ENCODE results near the gene ITIH4. TPM values are rescaled to one million over a fixed set of nuclear protein-coding genes. Genes with fewer than 3 reads are reported as not detected.

ITIH4 gene
- total RNA-seq, 4 donors from 2014 or later, result 0.33 to 5.8 (median 3.4) TPM

DNA sequence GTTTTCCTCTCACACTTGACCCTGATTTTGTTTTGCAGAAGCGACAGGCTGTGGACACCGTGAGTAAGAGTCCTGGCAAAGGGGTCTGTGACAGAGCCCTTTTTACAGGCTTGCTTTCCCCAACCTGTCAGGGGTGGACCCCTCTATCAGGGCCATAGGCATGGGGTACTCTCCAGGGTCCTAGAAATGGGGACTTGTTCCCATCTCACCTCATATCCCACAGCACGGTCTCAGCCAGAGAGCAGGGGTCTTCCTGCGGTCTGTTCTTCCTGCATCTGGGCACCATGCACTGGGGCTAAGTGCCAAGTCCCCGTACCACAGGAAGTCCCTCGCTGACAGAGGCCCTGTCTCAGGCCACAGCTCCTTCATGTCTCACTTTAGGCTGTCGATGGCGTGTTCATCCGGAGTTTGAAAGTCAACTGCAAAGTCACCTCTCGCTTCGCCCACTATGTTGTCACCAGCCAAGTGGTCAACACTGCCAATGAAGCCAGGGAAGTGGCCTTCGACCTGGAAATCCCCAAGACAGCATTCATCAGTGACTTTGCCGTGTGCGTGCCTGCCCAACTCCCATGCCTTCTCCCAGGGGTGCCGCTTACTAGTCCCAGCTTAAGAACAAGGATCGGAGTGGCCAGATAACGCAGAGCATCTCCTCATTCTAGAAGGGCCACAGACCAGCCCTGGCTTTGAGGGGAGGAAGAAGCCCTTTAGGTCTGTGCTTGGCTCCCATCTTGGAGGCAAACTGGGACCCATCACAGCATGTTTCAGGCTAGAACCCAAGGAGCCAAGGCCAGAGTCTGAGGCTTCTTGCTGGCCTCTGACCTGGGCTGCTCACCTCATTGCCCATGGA, 52.3 kb downstream of the ITIH4 start:
- TF ChIP-seq, protein P1, sequence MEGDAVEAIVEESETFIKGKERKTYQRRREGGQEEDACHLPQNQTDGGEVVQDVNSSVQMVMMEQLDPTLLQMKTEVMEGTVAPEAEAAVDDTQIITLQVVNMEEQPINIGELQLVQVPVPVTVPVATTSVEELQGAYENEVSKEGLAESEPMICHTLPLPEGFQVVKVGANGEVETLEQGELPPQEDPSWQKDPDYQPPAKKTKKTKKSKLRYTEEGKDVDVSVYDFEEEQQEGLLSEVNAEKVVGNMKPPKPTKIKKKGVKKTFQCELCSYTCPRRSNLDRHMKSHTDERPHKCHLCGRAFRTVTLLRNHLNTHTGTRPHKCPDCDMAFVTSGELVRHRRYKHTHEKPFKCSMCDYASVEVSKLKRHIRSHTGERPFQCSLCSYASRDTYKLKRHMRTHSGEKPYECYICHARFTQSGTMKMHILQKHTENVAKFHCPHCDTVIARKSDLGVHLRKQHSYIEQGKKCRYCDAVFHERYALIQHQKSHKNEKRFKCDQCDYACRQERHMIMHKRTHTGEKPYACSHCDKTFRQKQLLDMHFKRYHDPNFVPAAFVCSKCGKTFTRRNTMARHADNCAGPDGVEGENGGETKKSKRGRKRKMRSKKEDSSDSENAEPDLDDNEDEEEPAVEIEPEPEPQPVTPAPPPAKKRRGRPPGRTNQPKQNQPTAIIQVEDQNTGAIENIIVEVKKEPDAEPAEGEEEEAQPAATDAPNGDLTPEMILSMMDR (IDR thresholded peaks at IDR 0.05; ENCODE audit: low read depth), result no peak

GRCh38 chr3:52777127-52777958, 53.1 kb downstream of the ITIH4 start, which contains the start of gene ITIH1:
Gene ITIH1, plus strand, starts transcription at chr3:52777599. Its CDS starts 17 bp downstream, at chr3:52777616.
- TF ChIP-seq, protein P1 (IDR thresholded peaks at IDR 0.05; ENCODE audit: low read depth), result no peak

GRCh38 chr3:52775877-52776276, 54.6 kb downstream of the ITIH4 start:
- TF ChIP-seq, protein P1 (IDR thresholded peaks at IDR 0.05; ENCODE audit: low read depth), result no peak

GRCh38 chr3:52774901-52775864, 55.3 kb downstream of the ITIH4 start:
- TF ChIP-seq, protein P1 (IDR thresholded peaks at IDR 0.05; ENCODE audit: low read depth), result no peak

- TF ChIP-seq, protein P1 (IDR thresholded peaks at IDR 0.05; ENCODE audit: low read depth), result no peak
Measured at GRCh38 chr3:52774066-52774713, 56.3 kb downstream of the ITIH4 start.

GRCh38 chr3:52773361-52774065, 57.0 kb downstream of the ITIH4 start:
- TF ChIP-seq, protein P1 (IDR thresholded peaks at IDR 0.05; ENCODE audit: low read depth), result no peak

Measured in subcutaneous adipose tissue (tissue), 4 donors.